GM19025 (cell line): Measurements from ENCODE around the gene BRSK2.
"Not testable (repeated sequence)": the region's sequence is repeated elsewhere in the genome, so short reads cannot be mapped to it uniquely, and the experiment has no call there.

Experiments
- ATAC-seq: cut with Tn5 transposase; IDR thresholded peaks from one replicate; pipeline ENCODE4 v1.9.1; 2021; ENCODE audit warnings: mild to moderate bottlenecking, low read depth, moderate library complexity; ENCODE audit not compliant: unreplicated experiment

The BRSK2 gene

GRCh38 chr11:1433568-1433967 is 43.8 kb downstream of the BRSK2 start:
- ATAC-seq: no peak

DNA sequence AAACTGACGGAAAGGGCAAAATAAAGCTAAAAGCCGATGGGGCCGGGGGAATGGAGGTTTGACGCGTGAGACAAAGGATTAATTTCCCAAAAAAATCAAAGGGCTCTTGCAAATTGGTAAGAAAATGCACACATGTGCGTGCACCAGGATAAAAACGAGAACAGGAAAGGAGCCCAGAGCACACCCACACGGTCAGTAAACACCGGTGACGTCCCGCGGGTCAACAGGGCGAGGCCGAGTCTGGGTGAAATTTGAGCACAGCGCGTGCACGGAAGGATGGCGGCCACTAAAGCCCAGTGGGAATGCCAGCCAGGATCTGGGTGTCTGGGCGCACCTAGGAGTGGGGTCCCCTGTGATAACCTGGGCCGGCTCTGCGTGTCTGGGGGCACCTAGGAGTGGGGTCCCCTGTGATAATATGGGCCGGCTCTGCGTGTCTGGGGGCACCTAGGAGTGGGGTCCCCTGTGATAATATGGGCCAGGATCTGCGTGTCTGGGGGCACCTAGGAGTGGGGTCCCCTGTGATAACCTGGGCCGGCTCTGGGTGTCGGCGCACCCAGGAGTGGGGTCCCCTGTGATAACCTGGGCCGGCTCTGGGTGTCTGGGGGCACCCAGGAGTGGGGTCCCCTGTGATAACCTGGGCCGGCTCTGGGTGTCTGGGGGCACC is 44.4 kb downstream of the BRSK2 start:
- no peak for ATAC-seq

DNA sequence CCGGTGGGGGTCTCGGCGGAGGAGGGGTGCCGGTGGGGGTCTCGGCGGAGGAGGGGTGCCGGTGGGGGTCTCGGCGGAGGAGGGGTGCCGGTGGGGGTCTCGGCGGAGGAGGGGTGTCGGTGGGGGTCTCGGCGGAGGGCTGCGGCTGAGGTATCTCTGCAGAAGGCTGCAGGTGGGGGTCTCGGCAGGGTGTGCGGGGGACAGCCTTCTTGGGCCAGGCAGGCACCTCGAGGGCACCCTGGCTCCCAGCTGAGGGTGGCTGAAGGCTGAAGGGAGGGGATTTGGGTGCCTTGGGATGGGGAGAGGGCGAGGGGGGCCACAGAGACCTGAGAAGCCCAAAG is 45.7 kb downstream of the BRSK2 start:
- not testable (repeated sequence) for ATAC-seq

- ATAC-seq: no peak
These were observed 46.2 kb downstream of the BRSK2 start for GRCh38 chr11:1435820-1436467.

DNA sequence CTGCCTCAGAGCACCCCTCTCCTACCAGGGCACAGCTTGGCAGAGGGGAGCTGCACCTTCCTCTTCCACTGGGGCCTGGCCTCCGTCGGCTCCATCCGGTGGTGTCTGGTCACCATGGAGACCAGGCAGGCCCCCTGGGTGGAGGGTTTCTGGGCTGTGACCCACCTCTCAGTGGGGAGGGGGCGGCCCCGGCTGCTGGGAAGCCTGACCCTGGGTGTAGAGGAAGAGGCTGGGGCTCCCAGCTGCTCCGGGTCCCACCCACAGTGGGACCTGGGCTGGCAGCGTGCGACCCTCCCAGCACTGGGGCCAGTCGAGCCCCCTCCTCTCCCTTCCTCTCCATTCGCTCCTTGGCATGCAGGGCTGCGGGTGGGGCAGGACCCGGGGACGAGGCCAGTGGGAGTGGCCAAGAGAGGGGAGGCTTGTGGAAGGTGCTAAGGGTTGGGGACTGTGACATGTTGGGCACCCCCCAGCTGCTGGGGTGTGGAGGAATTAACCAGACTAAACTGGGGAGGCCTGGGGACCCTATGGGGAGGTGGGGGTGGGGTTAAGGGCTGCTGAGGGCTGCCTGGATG is 46.8 kb downstream of the BRSK2 start:
- no peak for ATAC-seq

GRCh38 chr11:1437500-1437899 is 47.8 kb downstream of the BRSK2 start:
- no peak for ATAC-seq

- ATAC-seq: no peak
These were observed 48.7 kb downstream of the BRSK2 start for GRCh38 chr11:1438261-1438966.

- ATAC-seq: no peak
These were observed 49.2 kb downstream of the BRSK2 start for GRCh38 chr11:1438967-1439330.

DNA sequence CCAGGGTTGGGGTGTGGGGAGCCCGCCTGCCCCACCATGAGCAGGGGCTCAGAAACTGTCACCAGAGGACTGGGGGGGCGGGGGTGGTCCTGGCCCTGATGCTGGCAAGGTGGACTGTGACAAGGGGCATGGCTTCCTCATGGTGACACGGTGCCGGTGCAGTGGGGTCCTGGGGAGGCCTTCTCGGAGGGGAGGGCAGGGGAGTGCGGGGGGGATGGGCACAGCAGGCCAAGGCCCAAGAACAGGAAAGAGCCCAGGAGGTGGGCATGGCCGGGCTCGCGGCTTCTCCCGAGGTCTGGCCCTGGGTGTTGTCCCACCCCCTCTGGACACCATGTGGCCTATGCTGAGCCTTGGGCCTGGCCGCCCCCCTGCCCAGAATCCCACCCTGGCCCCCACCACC is 49.6 kb downstream of the BRSK2 start:
- ATAC-seq: no peak

GRCh38 chr11:1440066-1440465 is 50.3 kb downstream of the BRSK2 start:
- ATAC-seq: no peak

- ATAC-seq: no peak
These were observed 50.8 kb downstream of the BRSK2 start for GRCh38 chr11:1440496-1440895.

DNA sequence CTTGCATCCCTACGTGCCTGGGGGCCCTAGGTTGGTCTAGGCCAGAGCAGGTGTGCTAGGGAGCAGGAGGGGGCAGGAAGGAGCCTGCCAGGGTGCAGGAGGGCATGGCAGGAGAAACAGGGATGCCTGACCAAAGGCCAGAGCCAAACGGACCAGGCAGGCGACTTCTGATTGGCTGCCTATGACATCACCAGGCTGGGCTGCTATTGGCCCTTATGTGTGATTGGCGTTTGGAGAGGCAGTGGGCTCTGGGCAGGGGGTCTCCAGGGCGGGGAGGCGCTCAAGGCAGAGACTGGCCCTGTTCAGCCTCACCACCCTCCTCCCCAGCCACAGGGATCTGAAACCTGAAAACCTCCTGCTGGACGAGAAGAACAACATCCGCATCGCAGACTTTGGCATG is 52.4 kb downstream of the BRSK2 start:
- no peak for ATAC-seq

GRCh38 chr11:1442807-1443366 is 53.2 kb downstream of the BRSK2 start:
- ATAC-seq: no peak

- no peak for ATAC-seq
These were observed 54.0 kb downstream of the BRSK2 start for GRCh38 chr11:1443737-1444136.

- no peak for ATAC-seq
These were observed 54.6 kb downstream of the BRSK2 start for GRCh38 chr11:1444321-1444720.

DNA sequence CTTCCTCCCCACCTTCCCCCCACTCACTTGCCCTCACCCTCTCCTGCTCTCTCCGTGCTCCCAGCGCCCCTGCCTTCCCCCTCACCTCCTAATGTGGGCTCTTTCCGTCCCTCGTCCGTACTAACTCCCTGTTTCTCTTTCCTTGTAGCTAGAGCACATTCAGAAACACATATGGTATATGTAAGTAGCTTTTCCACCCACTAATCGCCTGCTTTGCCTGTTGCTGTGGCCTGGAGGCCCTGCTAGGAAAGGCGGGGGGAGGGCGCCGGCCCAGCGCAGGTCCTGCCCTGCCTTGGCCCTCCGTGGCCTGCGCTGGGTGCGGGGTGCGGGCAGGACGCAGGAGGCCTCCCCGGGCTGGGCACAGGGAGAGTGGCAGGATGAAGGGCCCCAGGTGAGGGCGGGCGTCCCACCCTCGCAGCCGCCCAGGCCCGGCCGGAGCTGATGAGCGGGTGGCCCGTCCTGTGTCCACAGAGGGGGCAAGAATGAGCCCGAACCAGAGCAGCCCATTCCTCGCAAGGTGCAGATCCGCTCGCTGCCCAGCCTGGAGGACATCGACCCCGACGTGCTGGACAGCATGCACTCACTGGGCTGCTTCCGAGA is 55.2 kb downstream of the BRSK2 start:
- ATAC-seq: no peak

- ATAC-seq: no peak
These were observed 56.2 kb downstream of the BRSK2 start for GRCh38 chr11:1445741-1446445.

DNA sequence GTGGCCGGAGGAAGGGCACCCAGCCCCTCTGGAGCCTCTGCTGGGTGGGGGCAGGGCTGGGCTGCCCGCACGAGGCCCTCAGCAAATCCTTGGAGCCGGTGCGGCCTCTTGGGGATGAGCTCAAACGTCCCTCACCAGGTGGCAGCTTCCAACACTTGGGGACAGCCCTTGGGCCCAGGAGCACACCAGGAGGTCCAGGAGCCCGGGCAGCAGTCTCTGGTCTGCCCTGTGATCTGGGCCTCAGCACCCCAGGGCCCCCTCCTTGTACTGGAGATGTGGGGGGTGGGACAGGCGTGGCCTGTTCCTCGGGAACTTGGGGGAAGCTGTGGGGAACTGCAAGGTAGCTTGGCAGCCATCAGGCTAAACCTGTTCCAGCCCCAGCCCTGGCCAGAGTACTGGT is 56.9 kb downstream of the BRSK2 start:
- no peak for ATAC-seq

DNA sequence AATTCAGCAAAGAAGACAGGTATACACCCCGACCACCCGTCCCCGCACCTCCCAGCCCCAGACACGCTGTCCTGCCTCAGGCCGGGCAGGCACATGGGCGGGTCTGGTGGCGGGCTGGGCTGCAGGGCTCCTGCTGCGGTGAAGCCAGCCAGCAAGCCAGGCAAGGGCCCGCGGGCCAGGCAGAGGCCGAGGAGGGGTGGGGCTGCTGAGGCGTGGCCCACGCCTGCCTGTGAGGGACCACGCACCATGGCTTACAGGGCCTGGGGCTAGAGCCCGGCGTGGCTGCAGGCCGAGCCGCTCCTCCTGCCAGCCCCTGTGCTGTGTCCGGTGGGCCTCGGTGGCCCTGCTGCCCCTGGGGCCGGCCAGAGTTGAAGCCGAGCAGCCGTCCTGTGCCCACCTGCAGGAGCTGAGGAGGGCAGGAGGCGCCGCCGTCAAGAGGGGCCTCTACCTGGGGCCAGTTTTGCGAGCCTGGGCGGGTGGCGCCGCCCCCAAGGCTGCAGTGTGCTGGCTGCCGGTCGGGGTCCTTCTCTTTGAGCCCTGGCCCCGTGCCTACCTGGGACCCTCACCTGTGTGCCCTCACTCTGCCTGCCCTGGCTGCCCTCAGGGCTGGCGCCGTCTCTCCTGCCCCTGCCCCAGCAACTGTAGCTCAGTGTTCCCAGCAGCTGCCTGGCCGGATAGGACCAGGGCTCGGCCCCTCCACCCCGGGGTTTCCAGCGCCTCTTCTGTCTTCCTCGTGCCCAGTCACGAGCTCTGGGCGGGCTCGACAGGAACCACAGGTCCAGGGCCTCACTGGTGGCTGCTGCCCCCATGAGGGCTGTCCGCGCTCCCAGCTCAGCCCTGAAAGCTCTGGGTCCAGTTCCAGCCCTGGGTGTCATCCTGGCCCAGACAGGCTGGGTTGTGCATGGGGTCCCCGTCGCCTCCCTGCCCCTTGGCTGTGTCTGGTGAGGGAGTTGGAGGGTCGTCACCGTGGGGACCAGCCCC is 58.4 kb downstream of the BRSK2 start:
- ATAC-seq: no peak
